Left hindlimb (tissue), 1 donor: ENCODE measurements around the gene GFPT1.
"Not testable (repeated sequence)": the region's sequence is repeated elsewhere in the genome, so short reads cannot be mapped to it uniquely, and the experiment has no call there.

Experiments
- DNase-seq: peaks from one replicate; pipeline ENCODE4 v3.0.0-alpha.2; 2018

The GFPT1 gene

GRCh38 chr2:69386789-69387734 is at the start of gene GFPT1:
GFPT1 (minus strand) TSS chr2:69387227; CDS start chr2:69387071, 156 bp downstream.
- peak; percentile 97 for DNase-seq

- DNase-seq, result no peak
Measured at GRCh38 chr2:69436596-69436937, 49.5 kb upstream of the GFPT1 start.

GRCh38 chr2:69434753-69435152 is 47.7 kb upstream of the GFPT1 start:
- DNase-seq, result no peak

DNA sequence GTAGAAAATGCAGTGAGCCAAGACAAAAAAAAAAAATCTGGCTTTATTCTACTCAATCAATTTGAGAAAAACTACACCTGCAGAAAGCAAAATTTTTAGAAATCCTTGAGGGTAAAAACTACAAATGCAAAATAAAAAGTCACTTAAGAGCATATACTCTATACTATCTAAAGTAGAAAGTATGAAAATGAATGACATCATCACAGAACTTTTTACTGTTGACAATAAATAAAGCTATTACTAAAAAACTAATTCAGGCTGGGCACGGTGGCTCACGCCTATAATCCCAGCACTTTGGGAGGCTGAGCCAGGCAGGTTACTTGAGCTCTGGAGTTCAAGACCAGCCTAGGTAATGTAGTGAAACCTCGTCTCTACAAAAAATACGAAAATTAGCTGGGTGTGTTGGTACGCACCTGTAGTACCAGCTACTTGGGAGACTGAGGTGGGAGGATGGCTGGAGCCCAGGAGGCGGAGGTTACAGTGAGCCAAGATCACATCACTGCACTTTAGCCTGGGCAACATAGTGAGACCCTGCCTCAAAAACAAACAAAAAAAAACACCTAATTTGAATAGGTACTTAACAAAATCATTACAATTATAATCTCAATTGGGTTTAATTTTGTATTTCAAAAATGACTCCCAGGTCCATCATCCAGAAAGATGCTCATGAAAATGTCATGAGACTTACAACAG is 42.6 kb upstream of the GFPT1 start:
- no peak for DNase-seq

DNA sequence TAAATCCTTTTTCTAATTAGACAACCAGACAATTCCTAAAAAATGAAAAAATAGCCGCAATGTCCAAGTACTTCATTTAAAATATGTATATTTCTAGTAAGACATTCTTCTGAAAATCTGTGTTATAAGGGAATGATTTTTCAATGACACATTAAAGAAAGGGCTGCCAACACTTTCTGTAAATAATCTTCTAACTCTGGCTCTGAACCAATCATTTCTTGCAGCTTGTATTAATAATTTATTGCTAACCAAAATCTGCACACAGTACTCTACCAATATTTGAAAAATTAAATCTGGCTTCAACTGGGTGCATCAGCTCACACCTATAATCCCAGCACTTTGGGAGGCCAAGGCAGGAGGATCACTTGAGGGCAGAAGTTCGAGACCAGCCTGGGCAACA is 42.0 kb upstream of the GFPT1 start:
- no peak for DNase-seq

- no peak for DNase-seq
Measured at GRCh38 chr2:69424419-69424818, 37.4 kb upstream of the GFPT1 start.

DNA sequence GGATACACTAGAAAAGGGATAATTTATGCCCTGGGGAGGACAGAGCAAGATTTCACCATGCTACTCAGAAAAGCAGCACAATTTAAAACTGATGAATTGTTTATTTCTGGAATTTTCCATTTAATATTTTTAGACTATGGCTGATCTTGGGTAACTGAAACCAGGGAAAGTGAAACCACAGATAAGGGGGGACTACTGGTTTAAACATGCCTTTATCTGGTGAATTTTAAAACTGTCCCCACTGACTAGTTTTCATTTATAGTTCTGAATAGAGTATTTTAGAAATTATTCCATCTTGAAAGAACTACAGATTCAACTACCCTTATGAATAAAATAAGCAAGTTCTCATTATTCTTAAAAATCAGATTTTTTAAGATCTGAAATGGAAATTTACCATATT is 35.2 kb upstream of the GFPT1 start:
- DNase-seq, result no peak

DNA sequence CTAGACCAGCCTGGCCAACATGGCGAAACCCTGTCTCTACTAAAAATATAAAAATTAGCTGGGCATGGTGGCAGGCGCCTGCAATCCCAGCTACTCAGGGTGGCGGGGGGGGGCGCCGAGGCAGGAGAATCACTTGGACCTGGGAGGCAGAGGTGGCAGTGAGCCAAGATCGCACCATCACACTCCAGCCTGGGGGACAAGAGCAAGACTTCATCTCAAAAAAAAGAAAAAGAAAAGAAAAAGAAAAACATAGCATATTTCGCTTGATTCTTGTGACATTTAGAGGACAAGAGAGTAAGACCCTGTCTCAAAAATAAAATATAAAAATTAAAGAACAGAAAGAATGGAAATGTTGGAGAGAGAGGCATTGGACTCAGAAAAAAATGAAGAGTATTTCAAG is 32.1 kb upstream of the GFPT1 start:
- not testable (repeated sequence) for DNase-seq

DNA sequence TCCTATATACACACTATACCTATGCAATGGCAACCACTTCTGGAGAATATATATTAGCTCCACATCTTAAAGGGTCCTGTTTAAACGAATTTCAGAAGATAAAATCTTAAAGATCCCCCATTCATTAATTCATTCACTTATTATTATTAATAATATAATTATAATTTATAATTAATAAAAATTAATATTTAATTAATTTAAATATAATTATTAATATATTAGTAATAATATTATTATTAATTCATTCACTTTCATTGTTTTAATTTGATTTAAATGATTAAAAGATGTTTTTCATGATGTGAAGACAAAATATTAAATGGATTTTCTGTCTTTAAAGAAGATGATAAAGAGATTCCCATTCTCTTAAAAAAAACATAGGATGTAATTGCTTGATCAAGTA is 29.1 kb upstream of the GFPT1 start:
- DNase-seq, result no peak

DNA sequence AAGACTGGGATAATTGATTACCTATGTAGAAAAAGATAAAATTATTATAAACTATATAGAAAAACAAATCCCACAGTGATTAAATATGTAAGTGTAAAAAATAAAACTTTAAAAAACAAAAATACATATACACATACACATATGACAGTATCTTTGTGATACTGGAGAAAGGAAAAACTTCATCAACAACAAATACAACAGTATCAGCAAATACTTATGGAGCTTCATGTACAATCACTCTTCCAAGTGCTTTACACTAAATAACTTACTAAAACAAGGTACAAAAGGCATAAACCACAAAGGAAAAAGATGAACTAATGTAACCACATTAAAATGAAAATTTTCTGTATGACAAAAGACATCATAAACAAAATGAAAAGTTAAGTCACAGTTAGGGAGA is 24.1 kb upstream of the GFPT1 start:
- DNase-seq, result no peak

- no peak for DNase-seq
Measured at GRCh38 chr2:69405306-69405705, 18.3 kb upstream of the GFPT1 start.

GRCh38 chr2:69400121-69400520 is 13.1 kb upstream of the GFPT1 start:
- DNase-seq, result no peak

- DNase-seq, result no peak
Measured at GRCh38 chr2:69397234-69397633, 10.2 kb upstream of the GFPT1 start.

GRCh38 chr2:69395866-69396265 is 8.8 kb upstream of the GFPT1 start:
- no peak for DNase-seq

- no peak for DNase-seq
Measured at GRCh38 chr2:69393963-69394362, 6.9 kb upstream of the GFPT1 start.

DNA sequence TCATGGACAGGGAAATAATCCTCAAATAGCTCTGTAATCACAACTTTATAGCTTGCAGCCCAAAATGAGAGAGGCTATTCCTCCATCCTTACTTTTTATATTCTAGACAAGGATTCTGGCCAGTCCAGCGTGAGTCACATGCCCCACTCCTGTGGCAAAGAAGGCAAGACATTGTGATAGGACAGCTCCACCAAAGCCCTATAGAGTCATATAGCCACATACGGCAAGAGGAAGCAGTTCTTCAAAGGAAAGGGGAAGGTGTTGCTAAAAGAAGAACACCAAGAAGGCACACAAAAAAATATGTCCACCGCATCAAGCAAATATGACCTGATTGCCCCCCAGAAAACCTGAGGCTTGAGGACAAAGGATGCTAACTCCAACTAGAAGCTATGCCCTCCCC is 3.4 kb upstream of the GFPT1 start:
- DNase-seq, result no peak

DNA sequence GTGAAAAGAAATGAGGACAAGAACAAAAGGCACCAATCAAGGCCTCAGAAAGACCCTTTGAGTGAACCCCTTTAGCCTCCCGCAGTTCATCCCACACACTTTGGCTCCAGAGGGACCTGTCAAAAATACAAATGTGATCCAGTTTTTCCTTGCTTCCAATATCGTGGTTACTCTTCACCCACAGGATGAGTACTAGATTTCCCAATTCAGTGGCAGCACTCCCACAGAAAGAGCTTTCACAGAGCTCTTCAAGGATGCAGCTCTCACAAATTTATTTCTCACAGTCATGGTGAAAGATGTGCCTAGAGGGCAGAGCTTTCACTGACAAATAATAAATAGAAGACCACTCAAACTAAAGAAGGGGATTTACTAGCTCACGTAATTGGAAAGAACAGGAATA is 3.0 kb upstream of the GFPT1 start:
- no peak for DNase-seq

- no peak for DNase-seq
Measured at GRCh38 chr2:69389271-69389670, 2.2 kb upstream of the GFPT1 start.

DNA sequence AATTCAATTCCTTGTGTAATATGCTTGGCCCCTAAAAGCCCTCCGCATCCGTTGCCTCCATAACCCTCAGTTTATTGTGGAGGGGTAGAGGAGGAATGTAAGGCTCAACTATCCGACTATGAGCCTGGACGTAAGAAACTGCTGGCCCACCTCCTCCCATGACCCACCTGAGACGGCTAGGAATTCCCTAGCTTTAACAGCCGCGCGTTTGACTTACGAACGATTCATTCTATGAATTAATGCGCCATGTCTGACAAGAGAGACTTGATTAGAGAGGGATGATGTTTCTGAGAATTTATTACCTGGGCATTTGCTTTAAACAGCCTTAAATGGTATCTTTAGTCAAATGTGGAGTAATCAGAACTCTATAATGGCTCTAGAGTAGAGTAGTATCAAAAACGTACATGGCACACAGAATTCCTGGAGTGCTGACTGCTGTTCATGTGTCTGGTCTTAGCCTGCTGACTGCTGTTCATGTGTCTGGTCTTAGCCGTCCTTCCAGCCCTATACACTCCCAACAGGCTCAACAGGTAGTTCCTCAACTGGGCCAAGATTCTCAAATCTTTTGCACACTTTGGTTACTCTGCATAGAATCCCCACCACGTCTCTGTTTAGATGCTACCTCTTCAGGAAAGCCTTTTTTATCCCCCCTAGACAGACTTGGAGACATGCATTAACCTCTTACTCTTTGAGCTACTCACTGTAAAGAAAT is 899 bp upstream of the GFPT1 start:
- peak; percentile 28 for DNase-seq

- no peak for DNase-seq
Measured at GRCh38 chr2:69386360-69386759, 667 bp downstream of the GFPT1 start.

DNA sequence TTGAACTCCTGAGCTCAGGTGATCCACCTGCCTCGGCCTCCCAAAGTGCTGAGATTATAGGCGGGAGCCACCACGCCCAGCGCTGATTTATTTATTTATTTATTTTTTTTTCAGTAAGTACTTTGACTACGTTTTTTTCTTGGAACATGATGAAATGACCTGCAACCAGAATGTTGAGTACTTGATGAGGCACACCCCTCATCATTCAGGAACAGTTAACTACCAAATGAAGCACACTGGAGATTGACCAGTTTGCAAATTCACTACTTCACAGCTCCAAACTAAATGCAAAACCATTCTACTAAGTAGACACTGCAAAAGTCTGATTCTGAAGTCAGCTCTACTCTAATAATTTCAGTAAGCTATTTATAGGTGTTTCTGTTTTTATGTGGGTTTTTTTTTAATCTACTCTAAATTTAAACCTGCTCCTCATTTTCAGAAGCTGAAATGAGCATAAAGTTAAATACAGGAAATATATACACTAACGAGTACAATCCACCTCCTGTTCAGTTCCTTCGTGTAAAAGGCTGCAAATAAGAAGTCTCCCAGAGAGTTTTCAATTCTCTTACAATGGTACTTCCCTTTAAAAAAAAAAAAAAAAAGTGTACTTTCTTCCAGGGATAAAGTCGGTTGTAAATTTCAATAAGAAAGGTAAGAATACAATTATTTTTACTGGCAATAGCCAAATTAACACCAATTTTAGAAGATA is 1.4 kb downstream of the GFPT1 start:
- no peak for DNase-seq

DNA sequence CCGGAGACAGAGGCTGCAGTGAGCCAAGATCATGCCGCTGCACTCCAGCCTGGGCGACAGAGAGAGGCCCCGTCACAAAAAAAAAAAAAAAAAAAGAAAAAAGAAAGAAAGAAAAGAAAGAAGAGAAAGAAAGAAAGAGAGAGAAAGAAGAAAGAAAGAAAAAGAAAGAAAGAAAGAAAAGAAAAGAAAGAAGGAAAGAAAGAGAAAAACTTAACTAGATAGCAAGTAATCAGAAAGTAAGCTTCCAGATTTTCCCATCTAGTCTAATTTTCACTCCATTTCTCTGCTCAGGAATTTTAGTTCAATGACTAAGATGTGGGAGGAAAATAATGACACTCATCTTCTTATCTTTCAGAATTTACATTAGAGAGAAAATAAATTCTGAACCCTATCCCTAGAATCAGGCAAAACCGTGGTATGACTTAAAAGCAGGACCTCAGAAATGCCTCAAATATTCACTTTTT is 2.4 kb downstream of the GFPT1 start:
- no peak for DNase-seq
